GM12878 (cell line): ENCODE measurements around the gene MRPL28.

ENCODE experiments used
- BCLAF1 ChIP-seq: fragments of 450-650 bp; IDR thresholded peaks from 2 replicates; pipeline ENCODE4 v1.6.1; 2017; ENCODE audit warnings: antibody characterized with exemption, mild to moderate bottlenecking, moderate library complexity
- CREB1 ChIP-seq: IDR thresholded peaks from 2 replicates; pipeline ENCODE4 v1.6.1; 2012; ENCODE audit warnings: low read depth, mild to moderate bottlenecking, inconsistent platforms
- EZH2 ChIP-seq: IDR thresholded peaks from 2 replicates; pipeline ENCODE4 v1.6.1; 2012; ENCODE audit warnings: low read depth, mild to moderate bottlenecking, control low read depth, inconsistent platforms, low read length, borderline replicate concordance; ENCODE audit not compliant: control insufficient read depth
- MXI1 ChIP-seq: fragments of 150-350 bp; IDR thresholded peaks from 2 replicates; pipeline ENCODE4 v1.6.1; 2011; ENCODE audit warnings: low read depth, mild to moderate bottlenecking, inconsistent platforms, low read length, improper control_type of control experiment
- POLR2A ChIP-seq: IDR thresholded peaks from 2 replicates; pipeline ENCODE4 v1.6.1; 2011; ENCODE audit warnings: low read depth, mild to moderate bottlenecking, low read length
- POLR2AphosphoS5 ChIP-seq: IDR thresholded peaks from 2 replicates; pipeline ENCODE4 v1.6.1; 2011; ENCODE audit warnings: mild to moderate bottlenecking, low read length, inconsistent platforms
- ZBTB33 ChIP-seq: fragments of 450-650 bp; IDR thresholded peaks from 2 replicates; pipeline ENCODE4 v1.6.1; 2017; ENCODE audit warnings: mild to moderate bottlenecking
- TF ChIP-seq, protein P1 (sequence below): IDR thresholded peaks from 2 replicates; pipeline ENCODE4 v1.6.1; 2012; ENCODE audit warnings: low read depth, low read length, improper control_type of control experiment
- TF ChIP-seq, protein P2 (sequence below), 3 experiments: IDR thresholded peaks in 2 of 3; conservative IDR thresholded peaks in 1 of 3; 2 replicates each; pipeline ENCODE4 v1.5.1; 2011; ENCODE audit warnings: low read depth in 3 of 3, low read length in 3 of 3, mild to moderate bottlenecking in 3 of 3, control low read depth in 2 of 3, moderate library complexity in 2 of 3, inconsistent platforms in 1 of 3, mixed read lengths in 1 of 3; ENCODE audit not compliant: control insufficient read depth in 2 of 3, insufficient read depth in 1 of 3; ENCODE audit errors: extremely low read depth in 1 of 3
- TF ChIP-seq, protein P3 (sequence below): IDR thresholded peaks from 2 replicates; pipeline ENCODE4 v1.6.1; 2011; ENCODE audit warnings: borderline replicate concordance, low read depth, mild to moderate bottlenecking, moderate library complexity, mixed read lengths, low read length; ENCODE audit not compliant: insufficient read depth; ENCODE audit errors: extremely low read length

GRCh38 chr16:381012-381788 lies 10.9 kb upstream of the MRPL28 start:
- TF ChIP-seq POLR2A (no peak), EZH2 (no peak), POLR2AphosphoS5 (no peak), CREB1 (no peak), ZBTB33 (no peak), MXI1 (no peak), BCLAF1 (no peak)
- TF ChIP-seq, protein P1, sequence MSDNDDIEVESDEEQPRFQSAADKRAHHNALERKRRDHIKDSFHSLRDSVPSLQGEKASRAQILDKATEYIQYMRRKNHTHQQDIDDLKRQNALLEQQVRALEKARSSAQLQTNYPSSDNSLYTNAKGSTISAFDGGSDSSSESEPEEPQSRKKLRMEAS: no peak
- TF ChIP-seq, protein P2, sequence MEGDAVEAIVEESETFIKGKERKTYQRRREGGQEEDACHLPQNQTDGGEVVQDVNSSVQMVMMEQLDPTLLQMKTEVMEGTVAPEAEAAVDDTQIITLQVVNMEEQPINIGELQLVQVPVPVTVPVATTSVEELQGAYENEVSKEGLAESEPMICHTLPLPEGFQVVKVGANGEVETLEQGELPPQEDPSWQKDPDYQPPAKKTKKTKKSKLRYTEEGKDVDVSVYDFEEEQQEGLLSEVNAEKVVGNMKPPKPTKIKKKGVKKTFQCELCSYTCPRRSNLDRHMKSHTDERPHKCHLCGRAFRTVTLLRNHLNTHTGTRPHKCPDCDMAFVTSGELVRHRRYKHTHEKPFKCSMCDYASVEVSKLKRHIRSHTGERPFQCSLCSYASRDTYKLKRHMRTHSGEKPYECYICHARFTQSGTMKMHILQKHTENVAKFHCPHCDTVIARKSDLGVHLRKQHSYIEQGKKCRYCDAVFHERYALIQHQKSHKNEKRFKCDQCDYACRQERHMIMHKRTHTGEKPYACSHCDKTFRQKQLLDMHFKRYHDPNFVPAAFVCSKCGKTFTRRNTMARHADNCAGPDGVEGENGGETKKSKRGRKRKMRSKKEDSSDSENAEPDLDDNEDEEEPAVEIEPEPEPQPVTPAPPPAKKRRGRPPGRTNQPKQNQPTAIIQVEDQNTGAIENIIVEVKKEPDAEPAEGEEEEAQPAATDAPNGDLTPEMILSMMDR (IDR thresholded peaks at IDR 0.05 in 2 of 3, conservative IDR thresholded peaks at IDR 0.05 in 1 of 3; ENCODE audit: control insufficient read depth in 2 of 3, extremely low read depth in 1 of 3, insufficient read depth in 1 of 3, low read depth in 3 of 3, low read length in 3 of 3): no peak
- TF ChIP-seq, protein P3, sequence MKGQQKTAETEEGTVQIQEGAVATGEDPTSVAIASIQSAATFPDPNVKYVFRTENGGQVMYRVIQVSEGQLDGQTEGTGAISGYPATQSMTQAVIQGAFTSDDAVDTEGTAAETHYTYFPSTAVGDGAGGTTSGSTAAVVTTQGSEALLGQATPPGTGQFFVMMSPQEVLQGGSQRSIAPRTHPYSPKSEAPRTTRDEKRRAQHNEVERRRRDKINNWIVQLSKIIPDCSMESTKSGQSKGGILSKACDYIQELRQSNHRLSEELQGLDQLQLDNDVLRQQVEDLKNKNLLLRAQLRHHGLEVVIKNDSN: no peak
